CD1c-positive myeloid dendritic cell (primary cell): ENCODE measurements around the gene RDH12.
"Not testable (repeated sequence)": the region's sequence is repeated elsewhere in the genome, so short reads cannot be mapped to it uniquely, and the experiment has no call there.

ENCODE experiments used
- DNase-seq: peaks from one replicate; pipeline ENCODE4 v3.0.0-alpha.2; 2016; ENCODE audit errors: extremely low spot score

The RDH12 gene

GRCh38 chr14:67701492-67701891 lies at the start of gene RDH12:
RDH12 (plus strand) TSS chr14:67701886; CDS start chr14:67722643, 20,757 bp downstream.
- not testable (repeated sequence) for DNase-seq

GRCh38 chr14:67652189-67652588 lies 49.5 kb upstream of the RDH12 start:
- DNase-seq = no peak

- no peak for DNase-seq
Measured at GRCh38 chr14:67653651-67654280, 47.9 kb upstream of the RDH12 start.

GRCh38 chr14:67663633-67664032 lies 38.1 kb upstream of the RDH12 start:
- DNase-seq = no peak

- DNase-seq = no peak
Measured at GRCh38 chr14:67665868-67666267, 35.8 kb upstream of the RDH12 start.

- peak; percentile 67 for DNase-seq
Measured at GRCh38 chr14:67666750-67667449, 34.8 kb upstream of the RDH12 start.

- no peak for DNase-seq
Measured at GRCh38 chr14:67668559-67668958, 33.1 kb upstream of the RDH12 start.

- DNase-seq = no peak
Measured at GRCh38 chr14:67673451-67673850, 28.2 kb upstream of the RDH12 start.

- DNase-seq = peak; percentile 73
Measured at GRCh38 chr14:67674139-67674479, 27.6 kb upstream of the RDH12 start.

GRCh38 chr14:67674480-67675218 lies 27.0 kb upstream of the RDH12 start, which contains the start of gene VTI1B:
VTI1B (minus strand) TSS chr14:67674632; CDS start chr14:67674489, 143 bp downstream.
- DNase-seq = peak; percentile 86

GRCh38 chr14:67675219-67675582 lies 26.5 kb upstream of the RDH12 start:
- no peak for DNase-seq

GRCh38 chr14:67679006-67679405 lies 22.7 kb upstream of the RDH12 start:
- DNase-seq = no peak

GRCh38 chr14:67680121-67680602 lies 21.5 kb upstream of the RDH12 start:
- DNase-seq = peak; percentile 83

- DNase-seq = peak; percentile 86
Measured at GRCh38 chr14:67680941-67681340, 20.7 kb upstream of the RDH12 start.

GRCh38 chr14:67683842-67684241 lies 17.8 kb upstream of the RDH12 start:
- no peak for DNase-seq

GRCh38 chr14:67690011-67690410 lies 11.7 kb upstream of the RDH12 start:
- no peak for DNase-seq

GRCh38 chr14:67694791-67695393 lies 6.8 kb upstream of the RDH12 start:
- peak; percentile 81 for DNase-seq

GRCh38 chr14:67695394-67695949 lies 6.2 kb upstream of the RDH12 start, which contains the start of gene RDH11:
RDH11 (minus strand) TSS chr14:67695764; CDS start chr14:67695703, 61 bp downstream.
- DNase-seq = peak; percentile 93

- DNase-seq = no peak
Measured at GRCh38 chr14:67697006-67697405, 4.7 kb upstream of the RDH12 start.

- no peak for DNase-seq
Measured at GRCh38 chr14:67698179-67698578, 3.5 kb upstream of the RDH12 start.

- peak; percentile 48 for DNase-seq
Measured at GRCh38 chr14:67703997-67704396, 2.3 kb downstream of the RDH12 start.
